ENCODE data around the gene FBXO7.

The FBXO7 gene

GRCh38 chr22:32531931-32532819 lies 57.6 kb downstream of the FBXO7 start:
- no peak for DNase-seq (ENCODE audit: low read depth in 2 of 2)

GRCh38 chr22:32532820-32533128 lies 58.2 kb downstream of the FBXO7 start:
- DNase-seq (ENCODE audit: low read depth in 2 of 2), result no peak

GRCh38 chr22:32533265-32534111 lies 58.9 kb downstream of the FBXO7 start:
- no peak for DNase-seq (ENCODE audit: low read depth in 2 of 2)

- no peak for DNase-seq (ENCODE audit: low read depth in 2 of 2)
Measured at GRCh38 chr22:32534252-32535235, 59.9 kb downstream of the FBXO7 start.

- no peak for DNase-seq (ENCODE audit: low read depth in 2 of 2)
Measured at GRCh38 chr22:32535531-32536190, 61.0 kb downstream of the FBXO7 start.

GRCh38 chr22:32536352-32536751 lies 61.7 kb downstream of the FBXO7 start:
- DNase-seq (ENCODE audit: low read depth in 2 of 2), result no peak

GRCh38 chr22:32538521-32538920 lies 63.9 kb downstream of the FBXO7 start:
- DNase-seq (ENCODE audit: low read depth in 2 of 2), result no peak

GRCh38 chr22:32539631-32540421 lies 65.2 kb downstream of the FBXO7 start:
- no peak for DNase-seq (ENCODE audit: low read depth in 2 of 2)

GRCh38 chr22:32541481-32541880 lies 66.9 kb downstream of the FBXO7 start:
- no peak for DNase-seq (ENCODE audit: low read depth in 2 of 2)

- DNase-seq (ENCODE audit: low read depth in 2 of 2), result no peak
Measured at GRCh38 chr22:32542066-32542676, 67.6 kb downstream of the FBXO7 start.

GRCh38 chr22:32542677-32543357 lies 68.2 kb downstream of the FBXO7 start:
- no peak for DNase-seq (ENCODE audit: low read depth in 2 of 2)

- no peak for DNase-seq (ENCODE audit: low read depth in 2 of 2)
Measured at GRCh38 chr22:32544953-32545558, 70.4 kb downstream of the FBXO7 start.

GRCh38 chr22:32545801-32546200 lies 71.2 kb downstream of the FBXO7 start:
- DNase-seq (ENCODE audit: low read depth in 2 of 2), result no peak

GRCh38 chr22:32546496-32546895 lies 71.9 kb downstream of the FBXO7 start:
- no peak for DNase-seq (ENCODE audit: low read depth in 2 of 2)

- no peak for DNase-seq (ENCODE audit: low read depth in 2 of 2)
Measured at GRCh38 chr22:32546935-32547334, 72.3 kb downstream of the FBXO7 start.

GRCh38 chr22:32548039-32548438 lies 73.4 kb downstream of the FBXO7 start:
- no peak for DNase-seq (ENCODE audit: low read depth in 2 of 2)
